Measurements from ENCODE around the gene SPP1. TPM values are rescaled to one million over a fixed set of nuclear protein-coding genes. Genes with fewer than 3 reads are reported as not detected.
"Not testable (repeated sequence)": the region's sequence is repeated elsewhere in the genome, so short reads cannot be mapped to it uniquely, and the experiment has no call there.

Gene SPP1
- total RNA-seq, 4 donors from 2014 or later, result 4.3 to 31.2 (median 19.3) TPM; not detected in 1

DNA sequence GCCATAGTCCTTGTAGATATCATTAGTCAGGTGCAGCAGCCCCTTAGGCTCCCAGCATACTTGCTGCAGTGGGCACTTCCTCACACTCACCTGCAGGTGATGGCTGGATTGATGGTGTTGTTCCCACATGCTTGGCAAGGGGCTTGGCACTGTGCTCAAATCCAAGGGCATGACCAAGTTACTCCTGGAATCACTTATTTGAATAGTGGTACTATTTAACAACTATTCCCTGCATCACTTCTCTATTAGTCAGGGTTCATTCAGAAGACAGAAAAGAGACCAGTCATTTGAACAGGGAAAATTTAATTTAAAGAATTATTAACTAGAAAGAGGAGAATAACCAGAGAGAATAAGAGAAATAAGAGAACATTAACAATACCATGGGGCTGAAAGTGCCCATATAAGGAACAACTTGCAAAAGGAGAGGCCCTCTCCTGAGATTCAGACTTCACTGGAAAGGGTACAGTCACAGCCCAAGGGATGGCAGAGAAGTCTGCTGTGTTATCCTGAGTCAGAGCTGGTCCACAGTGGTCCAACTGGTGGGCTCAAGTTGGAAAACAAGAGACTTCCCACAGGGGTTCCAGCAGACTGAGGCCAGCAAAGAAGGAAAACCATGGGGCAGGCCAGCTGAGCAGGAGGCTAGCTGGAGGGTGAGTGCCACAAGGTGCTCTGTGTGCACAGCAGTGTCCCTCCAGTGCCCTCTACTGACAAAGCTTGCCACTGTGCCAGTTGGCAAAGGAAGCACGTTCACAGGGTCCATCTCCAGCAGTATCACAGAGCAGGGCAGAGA is 9.8 kb downstream of the SPP1 start:
- no peaks in the 10 kb centered on the region for H3K36me3 ChIP-seq
- DNase-seq, result peak in 2 of 3 donors; percentile 58 to 69

DNA sequence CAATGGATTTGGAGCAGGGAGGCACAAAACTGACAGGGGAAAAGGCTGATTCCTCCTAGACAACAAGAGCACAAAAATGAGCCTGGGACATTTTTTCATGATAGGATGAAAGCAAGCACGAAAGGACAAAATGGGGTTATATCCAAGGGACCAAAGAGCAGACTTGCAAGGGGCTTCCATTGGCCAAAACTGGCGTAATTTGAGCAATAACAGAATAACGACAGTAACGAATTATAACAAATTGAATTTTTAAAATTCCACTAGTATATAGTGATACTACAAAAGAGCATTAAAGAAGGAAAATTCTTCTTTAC is 10.3 kb downstream of the SPP1 start:
- H3K4me1 ChIP-seq, result no peaks in the 10 kb centered on the region
- H3K4me3 ChIP-seq, result no peak overlapping the region
- H3K27me3 ChIP-seq, result no peaks in the 10 kb centered on the region
- no peaks in the 10 kb centered on the region for H3K36me3 ChIP-seq
- TF ChIP-seq POLR2A (IDR thresholded peaks at IDR 0.05), result no peak
- TF ChIP-seq, protein P1, sequence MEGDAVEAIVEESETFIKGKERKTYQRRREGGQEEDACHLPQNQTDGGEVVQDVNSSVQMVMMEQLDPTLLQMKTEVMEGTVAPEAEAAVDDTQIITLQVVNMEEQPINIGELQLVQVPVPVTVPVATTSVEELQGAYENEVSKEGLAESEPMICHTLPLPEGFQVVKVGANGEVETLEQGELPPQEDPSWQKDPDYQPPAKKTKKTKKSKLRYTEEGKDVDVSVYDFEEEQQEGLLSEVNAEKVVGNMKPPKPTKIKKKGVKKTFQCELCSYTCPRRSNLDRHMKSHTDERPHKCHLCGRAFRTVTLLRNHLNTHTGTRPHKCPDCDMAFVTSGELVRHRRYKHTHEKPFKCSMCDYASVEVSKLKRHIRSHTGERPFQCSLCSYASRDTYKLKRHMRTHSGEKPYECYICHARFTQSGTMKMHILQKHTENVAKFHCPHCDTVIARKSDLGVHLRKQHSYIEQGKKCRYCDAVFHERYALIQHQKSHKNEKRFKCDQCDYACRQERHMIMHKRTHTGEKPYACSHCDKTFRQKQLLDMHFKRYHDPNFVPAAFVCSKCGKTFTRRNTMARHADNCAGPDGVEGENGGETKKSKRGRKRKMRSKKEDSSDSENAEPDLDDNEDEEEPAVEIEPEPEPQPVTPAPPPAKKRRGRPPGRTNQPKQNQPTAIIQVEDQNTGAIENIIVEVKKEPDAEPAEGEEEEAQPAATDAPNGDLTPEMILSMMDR (IDR thresholded peaks at IDR 0.05), result no peak
- no peak for DNase-seq
- no peak overlapping the region for H3K27ac ChIP-seq
- H3K9me3 ChIP-seq, result no peaks in the 10 kb centered on the region

More for the DNA sequence above, 9.8 kb downstream of the SPP1 start:
- Histone ChIP-seq H3K4me3 (no peak overlapping the region), H3K9me3 (no peaks in the 10 kb centered on the region), H3K27me3 (no peaks in the 10 kb centered on the region), H3K4me1 (no peaks in the 10 kb centered on the region), H3K27ac (no peak overlapping the region)
- TF ChIP-seq, protein P1 (IDR thresholded peaks at IDR 0.05), result peak in 4 of 6 experiments; percentile 29 to 50 (median 42)
- no peak for TF ChIP-seq POLR2A (IDR thresholded peaks at IDR 0.05)

DNA sequence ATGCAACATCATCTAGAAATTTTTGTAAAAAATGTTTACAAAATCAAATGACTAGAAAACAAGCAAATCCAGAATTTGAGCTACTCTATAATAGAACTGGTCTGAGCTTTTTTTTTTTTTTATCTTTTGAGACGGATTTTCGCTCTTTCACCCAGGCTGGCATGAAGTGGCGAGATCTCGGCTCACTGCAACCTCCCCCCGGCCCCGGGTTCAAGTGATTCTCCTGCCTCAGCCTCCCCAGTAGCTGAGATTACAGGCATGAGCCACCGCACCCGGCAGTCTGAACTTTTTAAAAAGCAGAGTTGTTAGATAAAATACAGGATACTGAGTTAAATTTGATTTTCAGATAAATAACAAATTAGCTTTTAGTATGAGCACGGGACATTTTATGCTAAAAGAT is 11.0 kb downstream of the SPP1 start:
- H3K27me3 ChIP-seq, result no peaks in the 10 kb centered on the region
- DNase-seq, result no peak
- no peaks in the 10 kb centered on the region for H3K9me3 ChIP-seq
- H3K4me3 ChIP-seq, result no peak overlapping the region
- no peak for TF ChIP-seq POLR2A (IDR thresholded peaks at IDR 0.05)
- TF ChIP-seq, protein P1 (IDR thresholded peaks at IDR 0.05), result no peak
- H3K27ac ChIP-seq, result no peak overlapping the region
- no peaks in the 10 kb centered on the region for H3K4me1 ChIP-seq
- H3K36me3 ChIP-seq, result no peaks in the 10 kb centered on the region

DNA sequence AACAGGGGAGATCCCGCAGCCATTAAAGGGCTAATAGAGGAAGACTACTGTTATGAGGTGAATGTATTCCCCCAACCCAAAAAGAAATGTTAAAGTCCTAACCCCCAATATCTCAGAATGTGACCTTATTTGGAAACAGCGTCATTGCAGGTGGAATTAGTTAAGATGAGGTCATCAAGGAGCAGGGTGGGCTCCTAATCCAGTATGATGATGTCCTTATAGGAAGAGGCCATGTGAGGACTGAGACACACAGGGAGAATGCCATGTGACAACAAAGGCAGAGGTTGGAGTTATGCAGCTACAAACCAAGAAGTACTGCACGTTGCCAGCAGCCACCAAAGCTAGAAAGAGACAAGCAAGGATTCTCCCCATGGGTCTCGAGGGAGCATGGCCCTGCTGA is 14.3 kb downstream of the SPP1 start:
- H3K27ac ChIP-seq, result no peak overlapping the region
- no peaks in the 10 kb centered on the region for H3K9me3 ChIP-seq
- TF ChIP-seq, protein P1 (IDR thresholded peaks at IDR 0.05), result no peak
- TF ChIP-seq POLR2A (IDR thresholded peaks at IDR 0.05), result no peak
- DNase-seq, result no peak
- H3K27me3 ChIP-seq, result no peaks in the 10 kb centered on the region
- H3K4me3 ChIP-seq, result no peak overlapping the region
- no peaks in the 10 kb centered on the region for H3K36me3 ChIP-seq
- H3K4me1 ChIP-seq, result no peaks in the 10 kb centered on the region

DNA sequence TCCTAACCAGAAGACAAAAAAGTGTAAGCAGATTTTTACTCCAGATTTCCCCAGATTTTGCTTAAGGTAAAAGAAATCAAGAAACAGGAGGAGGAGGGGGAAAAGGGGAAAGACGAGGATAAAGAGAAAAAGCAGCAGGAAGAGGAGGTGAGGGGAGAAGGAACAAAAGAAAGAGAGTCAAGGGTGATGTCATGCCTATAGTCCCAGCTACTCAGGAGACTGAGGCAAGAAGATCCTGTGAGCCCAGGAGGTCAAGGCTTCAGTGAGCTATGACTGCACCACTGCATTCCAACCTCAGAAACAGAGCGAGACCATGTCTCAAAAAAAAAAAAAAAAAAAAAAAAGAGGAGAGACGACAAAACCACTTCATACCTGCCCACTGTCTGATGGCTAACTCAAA is 19.9 kb downstream of the SPP1 start:
- Histone ChIP-seq H3K9me3 (no peaks in the 10 kb centered on the region), H3K36me3 (no peaks in the 10 kb centered on the region), H3K4me3 (no peak overlapping the region), H3K4me1 (no peaks in the 10 kb centered on the region), H3K27ac (no peak overlapping the region), H3K27me3 (no peaks in the 10 kb centered on the region)
- no peak for DNase-seq
- TF ChIP-seq, protein P1 (IDR thresholded peaks at IDR 0.05), result no peak
- no peak for TF ChIP-seq POLR2A (IDR thresholded peaks at IDR 0.05)

DNA sequence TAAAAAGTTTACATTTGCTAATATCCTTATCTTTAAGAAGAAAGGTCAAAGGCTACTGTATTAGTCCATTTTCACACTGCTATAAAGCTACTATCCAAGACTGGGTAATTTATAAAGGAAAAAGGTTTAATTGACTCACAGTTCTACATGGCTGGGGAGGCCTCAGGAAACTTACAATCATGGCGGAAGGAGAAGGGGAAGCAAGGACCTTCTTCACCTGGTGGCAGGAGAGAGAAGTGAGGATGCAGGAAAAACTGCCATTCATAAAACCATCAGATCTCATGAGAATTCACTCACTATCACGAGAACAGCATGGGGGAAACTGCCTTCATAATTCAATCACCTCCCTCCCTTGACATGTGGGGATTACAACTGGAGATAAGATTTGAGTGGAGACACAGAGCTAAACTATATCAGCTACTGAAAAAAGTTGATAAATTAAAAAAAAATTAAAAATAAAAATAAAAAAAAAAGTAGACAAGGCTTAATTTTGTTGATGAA is 23.7 kb downstream of the SPP1 start:
- H3K27ac ChIP-seq, H3K36me3 ChIP-seq, H3K4me3 ChIP-seq, H3K27me3 ChIP-seq, H3K9me3 ChIP-seq, DNase-seq, H3K4me1 ChIP-seq: not testable (repeated sequence)

Measured in Peyer's patch (tissue), 4 donors.